HG03045 (cell line): ENCODE data around the gene TGFB2.

Source experiments
- ATAC-seq: cut with Tn5 transposase; IDR thresholded peaks from one replicate; pipeline ENCODE4 v1.9.1; 2021; ENCODE audit warnings: mild to moderate bottlenecking, moderate library complexity; ENCODE audit not compliant: unreplicated experiment

The TGFB2 gene

DNA sequence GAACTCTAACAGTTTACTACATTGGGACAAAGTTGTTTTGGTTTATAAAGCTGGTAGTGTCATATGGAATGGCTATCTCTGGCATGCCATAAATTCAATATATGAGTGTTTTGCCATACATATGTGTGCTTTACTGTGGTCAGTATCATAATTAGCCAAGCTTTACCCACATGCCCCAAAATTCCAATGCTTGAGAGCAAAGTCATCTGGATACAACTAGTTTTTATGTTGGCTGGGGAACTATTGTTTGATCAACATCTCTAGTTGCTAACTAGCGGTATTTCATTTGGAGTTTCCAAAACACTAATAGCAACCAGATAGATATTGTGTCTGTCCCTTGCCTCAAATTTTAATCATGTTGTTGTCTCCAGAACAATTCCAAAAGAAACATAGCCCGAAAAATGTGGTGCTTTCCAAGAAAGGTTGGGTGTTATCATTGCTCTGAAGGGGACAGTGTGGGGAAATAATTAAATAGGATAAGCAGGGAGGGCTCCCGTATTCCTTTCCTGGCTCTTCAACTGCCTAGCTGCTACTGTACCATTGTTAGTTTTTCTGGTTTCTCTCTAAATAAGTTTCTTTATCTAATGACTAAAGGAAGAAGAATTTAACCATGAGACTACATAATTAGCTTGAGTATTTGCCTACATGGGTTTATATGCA is 136.1 kb downstream of the TGFB2 start:
- ATAC-seq: no peak

DNA sequence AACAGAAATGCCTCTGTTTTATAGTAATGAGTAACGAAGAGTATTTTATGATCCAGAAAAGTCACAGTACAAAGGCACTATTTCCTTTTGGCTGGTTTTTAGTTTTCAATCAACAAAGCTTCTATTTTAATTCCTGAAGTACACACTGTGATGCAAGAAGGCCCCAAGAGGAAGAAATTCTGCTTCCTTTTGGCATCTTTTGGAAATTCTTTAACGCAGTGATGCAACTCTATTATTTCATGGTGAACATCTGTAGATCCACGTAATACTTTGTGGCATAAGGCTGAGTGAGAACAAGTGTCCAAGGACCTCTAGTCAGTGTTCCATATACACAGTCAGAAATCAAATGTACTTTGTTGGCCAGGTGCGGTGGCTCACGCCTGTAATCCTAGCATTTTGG is 137.5 kb downstream of the TGFB2 start:
- no peak for ATAC-seq

DNA sequence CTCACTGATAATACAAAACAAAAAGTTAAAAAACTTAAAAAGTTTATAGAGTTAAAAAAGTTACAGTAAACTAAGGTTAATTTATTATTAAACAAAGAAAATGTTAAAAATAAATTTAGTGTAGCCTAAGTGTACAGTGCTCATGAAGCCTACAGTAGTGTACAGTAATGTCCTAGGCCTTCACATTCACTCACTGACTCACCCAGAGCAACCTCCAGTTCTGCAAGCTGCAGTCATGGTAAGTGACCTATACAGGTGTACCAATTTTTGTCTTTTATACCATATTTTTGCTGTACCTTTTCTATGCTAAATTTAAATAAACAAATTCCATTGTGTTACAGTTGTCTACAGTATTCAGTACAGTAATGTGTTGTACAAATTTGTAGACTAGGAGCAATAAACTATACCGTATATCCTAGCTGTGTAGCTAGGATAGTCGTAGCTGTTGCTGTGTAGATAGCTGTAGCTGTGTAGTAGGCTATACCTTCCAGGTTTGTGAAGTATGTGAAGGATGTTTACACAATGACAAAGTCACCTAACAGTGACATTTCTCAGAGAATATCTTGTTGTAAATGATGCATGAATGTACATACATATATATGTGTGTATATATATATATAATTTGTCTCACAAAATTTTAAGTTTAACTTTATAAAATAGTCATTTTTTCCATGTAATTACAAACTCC is 140.2 kb downstream of the TGFB2 start:
- ATAC-seq: no peak

DNA sequence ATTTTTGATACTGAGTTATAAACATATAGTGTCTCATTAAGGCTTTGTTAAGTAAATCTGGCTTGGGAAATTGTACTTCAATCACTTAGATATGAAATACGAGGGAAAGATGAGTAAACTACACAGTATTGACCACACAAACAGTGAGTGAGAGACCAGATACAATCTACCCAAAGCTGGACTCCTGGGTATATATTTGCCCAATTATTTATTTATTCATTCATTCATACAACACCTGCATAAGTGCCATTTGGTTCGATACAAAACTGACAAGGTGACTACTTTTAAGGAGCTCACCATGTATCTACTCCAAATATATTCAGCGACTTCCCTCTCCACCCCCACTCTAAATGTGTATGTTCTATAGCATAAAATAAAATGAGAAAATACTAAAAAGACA is 143.4 kb downstream of the TGFB2 start:
- ATAC-seq: no peak

DNA sequence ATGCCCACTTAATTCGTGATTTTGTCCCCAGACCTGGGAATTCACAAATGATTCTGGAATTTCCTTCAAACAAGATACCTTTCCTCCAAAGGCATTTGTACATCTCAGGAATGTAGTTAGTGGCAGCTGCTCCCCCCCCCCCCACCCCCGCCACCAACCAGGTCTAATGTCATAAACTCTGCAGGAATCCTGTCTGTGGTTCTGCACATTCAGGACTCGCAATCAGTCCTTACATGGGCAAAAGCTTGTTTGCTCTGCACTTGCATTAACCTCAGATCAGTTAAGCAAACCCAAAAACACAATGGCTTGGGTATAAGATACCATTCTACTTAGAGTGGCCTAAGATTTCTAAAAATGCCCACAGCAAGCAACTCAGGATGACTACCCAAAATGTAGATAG is 143.8 kb downstream of the TGFB2 start:
- no peak for ATAC-seq

DNA sequence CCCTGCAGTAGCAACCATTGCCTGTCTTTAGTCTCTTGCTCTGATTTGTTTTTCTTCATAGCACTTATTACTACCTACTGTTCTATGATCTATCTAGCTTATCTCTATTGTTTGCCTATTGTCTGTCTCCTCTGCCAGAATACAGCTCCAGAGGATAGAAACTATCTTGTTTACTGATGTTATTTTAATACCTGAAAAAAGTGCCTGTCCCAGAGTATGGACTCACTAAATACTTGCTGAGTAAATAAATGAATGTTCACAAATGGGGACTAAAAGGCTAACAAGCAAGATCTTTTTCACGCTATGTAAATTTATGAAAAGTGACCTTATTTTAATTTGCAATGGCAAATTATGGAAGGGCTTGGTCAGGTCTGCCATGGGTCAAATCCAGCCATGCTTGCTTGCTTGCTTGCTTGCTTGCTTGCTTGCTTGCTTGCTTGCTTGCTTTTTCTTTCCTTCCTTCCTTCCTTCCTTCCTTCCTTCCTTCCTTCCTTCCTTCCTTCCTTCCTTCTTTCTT is 145.3 kb downstream of the TGFB2 start:
- no peak for ATAC-seq

DNA sequence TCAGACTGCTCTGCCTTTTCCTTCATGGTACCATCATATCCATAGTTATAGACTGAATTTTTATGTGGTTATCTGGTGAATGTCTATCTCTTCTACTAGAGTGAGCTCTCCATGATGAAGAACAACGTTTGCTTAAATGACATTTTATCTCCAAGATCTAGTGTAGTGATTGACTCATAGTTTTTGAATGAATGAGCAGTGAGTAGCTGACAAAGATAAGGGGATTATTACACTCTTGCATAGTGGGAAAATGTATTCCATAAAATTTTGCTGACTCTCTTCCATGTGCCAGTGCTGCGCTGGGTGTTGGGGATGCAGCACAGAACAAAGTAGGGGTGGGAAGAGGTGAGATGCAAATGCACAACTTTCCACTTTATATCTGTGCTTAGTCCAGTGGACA is 147.7 kb downstream of the TGFB2 start:
- no peak for ATAC-seq

DNA sequence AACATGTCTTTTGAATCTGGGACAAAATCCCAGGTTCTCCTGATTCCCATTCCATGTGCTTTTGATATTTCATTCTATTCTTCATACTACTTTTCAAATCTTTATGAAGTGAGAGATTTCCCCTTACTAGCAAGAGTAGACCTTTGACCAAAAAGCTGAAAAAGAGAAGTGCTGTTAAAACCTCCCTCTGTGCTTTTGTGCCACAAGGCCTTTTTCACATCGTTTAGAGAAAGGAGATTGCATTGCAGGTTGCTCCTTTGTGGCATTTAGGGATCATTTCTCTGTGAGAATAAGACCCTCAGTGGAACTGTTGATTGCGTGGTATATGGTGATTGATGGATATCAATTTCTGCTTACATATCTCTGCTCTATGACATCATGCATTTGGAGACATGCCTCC is 148.8 kb downstream of the TGFB2 start:
- no peak for ATAC-seq
